Omental fat pad (tissue), 4 donors: ENCODE data around the gene TMEM231. TPM values are rescaled to one million over a fixed set of nuclear protein-coding genes. Genes with fewer than 3 reads are reported as not detected.

Experiments
- ATAC-seq: fragments of 150-250 bp; one replicate; pipeline ENCODE4 v1.9.1; 2016; ENCODE audit warnings: mild to moderate bottlenecking, moderate library complexity; ENCODE audit not compliant: low FRiP score
- DNase-seq: peaks from one replicate; pipeline ENCODE4 v3.0.0-alpha.2; 2019; ENCODE audit warnings: low spot score
- CTCF ChIP-seq, 3 donors: fragments of 450-650 bp; IDR thresholded peaks; one replicate each; pipeline ENCODE4 v1.5.1; 2016 to 2017; ENCODE audit warnings: antibody characterized with exemption in 3 of 3, mild to moderate bottlenecking in 3 of 3, moderate library complexity in 2 of 3
- total RNA-seq, 4 donors: library from RNA; depleted of rRNA; stranded (reverse); fragments of >200 nt; gene quantifications; one replicate each; pipeline ENCODE4 v1.1.0, GENCODE V29; 2016

The TMEM231 gene
- total RNA-seq, 4 donors from 2014 or later: 3.9 to 9.2 (median 7.0) TPM

- ATAC-seq: peak; percentile 89
- no peak for TF ChIP-seq CTCF (IDR thresholded peaks at IDR 0.05)
- peak; percentile 69 for DNase-seq
These were observed 10.1 kb upstream of the TMEM231 start, which contains the start of gene GABARAPL2 for GRCh38 chr16:75566040-75566757. GABARAPL2 (plus strand) TSS chr16:75566379; CDS start chr16:75566487, 108 bp downstream.

- TF ChIP-seq CTCF (IDR thresholded peaks at IDR 0.05): no peak
- DNase-seq (no peak), ATAC-seq (peak; percentile 5)
These were observed 9.6 kb upstream of the TMEM231 start for GRCh38 chr16:75565640-75566039.

- no peak for ATAC-seq
- no peak for TF ChIP-seq CTCF (IDR thresholded peaks at IDR 0.05)
- no peak for DNase-seq
These were observed 3.7 kb upstream of the TMEM231 start for GRCh38 chr16:75559564-75560372.

GRCh38 chr16:75558846-75559401 lies 2.9 kb upstream of the TMEM231 start:
- ATAC-seq (no peak), DNase-seq (no peak)
- TF ChIP-seq CTCF (IDR thresholded peaks at IDR 0.05): no peak

- ATAC-seq (no peak), DNase-seq (no peak)
- no peak for TF ChIP-seq CTCF (IDR thresholded peaks at IDR 0.05)
These were observed 439 bp upstream of the TMEM231 start for GRCh38 chr16:75556431-75556950.

- ATAC-seq: peak; percentile 83
- TF ChIP-seq CTCF (IDR thresholded peaks at IDR 0.05): no peak
- DNase-seq: peak; percentile 64
These were observed 792 bp downstream of the TMEM231 start for GRCh38 chr16:75555213-75555706.
